HEK293T (cell line): ENCODE data around the gene HOXB4.

ENCODE experiments used
- BHLHE40 ChIP-seq: fragments of 450-650 bp; IDR thresholded peaks from 2 replicates; pipeline ENCODE4 v1.6.1; 2016; ENCODE audit warnings: mild to moderate bottlenecking, moderate library complexity, borderline replicate concordance
- CTBP1 ChIP-seq: fragments of 450-650 bp; IDR thresholded peaks from 2 replicates; pipeline ENCODE4 v1.6.1; 2016; ENCODE audit warnings: borderline replicate concordance
- ELF4 ChIP-seq: fragments of 450-650 bp; IDR thresholded peaks from 2 replicates; pipeline ENCODE4 v1.6.1; 2017; ENCODE audit warnings: antibody characterized with exemption
- FOXA1 ChIP-seq: fragments of 450-650 bp; IDR thresholded peaks from 2 replicates; pipeline ENCODE4 v1.6.1; 2016; ENCODE audit warnings: mild to moderate bottlenecking
- FOXK2 ChIP-seq: fragments of 450-650 bp; IDR thresholded peaks from 2 replicates; pipeline ENCODE4 v1.6.1; 2016; ENCODE audit warnings: mild to moderate bottlenecking
- FOXM1 ChIP-seq: fragments of 450-650 bp; IDR thresholded peaks from 2 replicates; pipeline ENCODE4 v1.6.1; 2017; ENCODE audit warnings: mild to moderate bottlenecking, borderline replicate concordance
- NFRKB ChIP-seq: fragments of 450-650 bp; IDR thresholded peaks from 2 replicates; pipeline ENCODE4 v1.6.1; 2016; ENCODE audit warnings: mild to moderate bottlenecking, moderate library complexity
- PKNOX1 ChIP-seq: fragments of 450-650 bp; IDR thresholded peaks from 2 replicates; pipeline ENCODE4 v1.6.1; 2016
- SP1 ChIP-seq: fragments of 450-650 bp; IDR thresholded peaks from 2 replicates; pipeline ENCODE4 v1.6.1; 2017
- SUZ12 ChIP-seq: fragments of 450-650 bp; IDR thresholded peaks from 2 replicates; pipeline ENCODE4 v1.6.1; 2016; ENCODE audit warnings: mild to moderate bottlenecking
- TARDBP ChIP-seq: fragments of 450-650 bp; IDR thresholded peaks from 2 replicates; pipeline ENCODE4 v1.6.1; 2016
- ZNF384 ChIP-seq: fragments of 450-650 bp; IDR thresholded peaks from 2 replicates; pipeline ENCODE4 v1.6.1; 2016

DNA sequence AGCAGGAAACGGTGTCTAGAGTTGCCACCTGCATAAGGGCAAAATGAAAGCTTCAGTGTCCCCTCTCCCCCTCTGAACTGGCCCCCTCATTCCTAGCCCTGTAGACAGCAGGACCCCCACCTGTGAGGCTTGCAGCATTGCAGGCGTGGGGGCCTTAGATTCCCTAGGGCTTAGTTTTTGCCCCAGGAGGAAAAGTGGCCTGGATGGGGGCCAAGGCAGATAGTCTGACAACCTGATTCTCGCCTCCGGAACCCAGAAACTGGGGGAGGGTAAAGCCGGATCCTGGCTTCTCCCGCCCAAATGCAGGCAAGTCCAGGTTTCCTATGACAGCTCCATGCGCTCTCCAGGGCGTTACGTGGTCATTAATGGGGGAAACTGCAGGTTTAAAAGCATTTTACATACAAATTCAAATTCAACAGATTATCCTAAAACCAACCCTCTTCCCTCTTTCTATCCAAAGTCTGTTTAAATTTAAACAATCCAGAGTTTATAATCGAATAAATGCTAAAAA lies 27.3 kb upstream of the HOXB4 start:
- TF ChIP-seq SUZ12 (no peak), ZNF384 (no peak), SP1 (no peak), NFRKB (no peak), FOXM1 (no peak), BHLHE40 (no peak), ELF4 (no peak), TARDBP (no peak), FOXA1 (no peak), FOXK2 (no peak), CTBP1 (no peak), PKNOX1 (no peak)
